Spleen (tissue), 7 donors: ENCODE measurements around the gene THAP4.

Experiments
- POLR2AphosphoS5 ChIP-seq, 3 donors: sonication (generic); formaldehyde crosslinking; IDR thresholded peaks; one replicate each; pipeline ENCODE4 v1.5.1; 2017; ENCODE audit warnings: antibody characterized with exemption in 3 of 3
- TF ChIP-seq, protein P1 (sequence below), 11 experiments: fragments of 200-600 bp in 7 of 11; fragments of 450-650 bp in 4 of 11; sonication (generic) in 4 of 11; IDR thresholded peaks in 8 of 11; conservative IDR thresholded peaks in 3 of 11; 1 replicate in 7 of 11; 2 replicates in 4 of 11; pipeline versions ENCODE4 v1.4.0 to v1.8.0; 2016 to 2021; ENCODE audit warnings: antibody characterized with exemption in 11 of 11, inconsistent platforms in 4 of 11, mild to moderate bottlenecking in 1 of 11
- donor health status: DM: no; HTN: no; CAD: no; lungs with moderate emphysema.
- donor health status: DM: no; HTN: no; CAD: no.
- donor health status: DM: no; HTN: no; CAD: no.

GRCh38 chr2:241569831-241570281 lies 67.1 kb downstream of the THAP4 start:
- TF ChIP-seq, protein P1, sequence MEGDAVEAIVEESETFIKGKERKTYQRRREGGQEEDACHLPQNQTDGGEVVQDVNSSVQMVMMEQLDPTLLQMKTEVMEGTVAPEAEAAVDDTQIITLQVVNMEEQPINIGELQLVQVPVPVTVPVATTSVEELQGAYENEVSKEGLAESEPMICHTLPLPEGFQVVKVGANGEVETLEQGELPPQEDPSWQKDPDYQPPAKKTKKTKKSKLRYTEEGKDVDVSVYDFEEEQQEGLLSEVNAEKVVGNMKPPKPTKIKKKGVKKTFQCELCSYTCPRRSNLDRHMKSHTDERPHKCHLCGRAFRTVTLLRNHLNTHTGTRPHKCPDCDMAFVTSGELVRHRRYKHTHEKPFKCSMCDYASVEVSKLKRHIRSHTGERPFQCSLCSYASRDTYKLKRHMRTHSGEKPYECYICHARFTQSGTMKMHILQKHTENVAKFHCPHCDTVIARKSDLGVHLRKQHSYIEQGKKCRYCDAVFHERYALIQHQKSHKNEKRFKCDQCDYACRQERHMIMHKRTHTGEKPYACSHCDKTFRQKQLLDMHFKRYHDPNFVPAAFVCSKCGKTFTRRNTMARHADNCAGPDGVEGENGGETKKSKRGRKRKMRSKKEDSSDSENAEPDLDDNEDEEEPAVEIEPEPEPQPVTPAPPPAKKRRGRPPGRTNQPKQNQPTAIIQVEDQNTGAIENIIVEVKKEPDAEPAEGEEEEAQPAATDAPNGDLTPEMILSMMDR (IDR thresholded peaks at IDR 0.05 in 8 of 11, conservative IDR thresholded peaks at IDR 0.05 in 3 of 11) = no peak
- TF ChIP-seq POLR2AphosphoS5 (IDR thresholded peaks at IDR 0.05) = no peak
